Upper lobe of right lung (tissue), 1 donor: ENCODE data around the gene OPTC. TPM values are rescaled to one million over a fixed set of nuclear protein-coding genes. Genes with fewer than 3 reads are reported as not detected.

Experiments used
- ATAC-seq: fragments of 200-7000 bp; cut with Tn5 transposase; one replicate; pipeline ENCODE4 v1.9.1; 2020; ENCODE audit warnings: mild to moderate bottlenecking, moderate library complexity
- DNase-seq: peaks from one replicate; pipeline ENCODE4 v3.0.0-alpha.2; 2020
- H3K27ac ChIP-seq: fragments of 200-600 bp; one replicate; pipeline ENCODE4 v1.8.0; 2022
- H3K27me3 ChIP-seq: fragments of 200-600 bp; one replicate; pipeline ENCODE4 v1.8.0; 2022; ENCODE audit warnings: mild to moderate bottlenecking
- H3K36me3 ChIP-seq: fragments of 200-600 bp; one replicate; pipeline ENCODE4 v1.8.0; 2022
- H3K4me1 ChIP-seq: fragments of 200-600 bp; one replicate; pipeline ENCODE4 v1.8.0; 2022
- H3K4me3 ChIP-seq: fragments of 200-600 bp; one replicate; pipeline ENCODE4 v1.8.0; 2022; ENCODE audit warnings: mild to moderate bottlenecking
- H3K9me3 ChIP-seq: fragments of 200-600 bp; one replicate; pipeline ENCODE4 v1.8.0; 2022
- intact Hi-C: fragments of 100-400 bp; cut with DNase I; formaldehyde crosslinking; loops from one replicate; pipeline ENCODE4 v1.11.0; 2022
- total RNA-seq: library from RNA; stranded (reverse); fragmentation: NEBNext Ultra II Directional; extraction: Animal tissue kit (Norgen Biotek cat#: 25700); gene quantifications from one replicate; pipeline ENCODE4 v1.2.1, GENCODE V29; 2021
- TF ChIP-seq, protein P1 (sequence below): fragments of 200-600 bp; IDR thresholded peaks from one replicate; pipeline ENCODE4 v1.8.0; 2022; ENCODE audit warnings: antibody characterized with exemption
- donor health status: DM: no; HTN: yes; CAD: no; lungs with severe emphysema.

The OPTC gene
- total RNA-seq, 1 donor from 2014 or later, result not detected

DNA sequence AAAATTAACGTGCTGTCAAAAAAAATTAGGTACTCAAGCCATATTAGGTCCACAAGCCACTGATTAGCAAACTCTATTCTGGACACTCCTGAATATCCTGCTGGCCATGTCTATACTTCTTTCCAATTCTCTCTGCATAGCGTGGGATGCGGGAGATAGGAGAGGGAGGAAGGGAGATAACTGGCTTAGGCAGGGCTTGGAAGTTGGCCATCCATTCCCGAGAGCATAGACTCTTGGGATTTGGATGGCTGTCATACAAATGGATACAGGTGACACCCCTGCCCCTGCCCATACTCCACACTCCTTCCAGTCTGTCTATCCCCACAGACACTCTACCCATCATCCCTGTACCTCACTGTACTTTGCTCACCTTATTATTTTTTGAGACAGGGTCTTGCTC is 20.7 kb upstream of the OPTC start:
- no peaks in the 10 kb centered on the region for H3K36me3 ChIP-seq
- H3K9me3 ChIP-seq, result no peaks in the 10 kb centered on the region
- ATAC-seq (no peak), DNase-seq (peak; percentile 3)
- H3K4me1 ChIP-seq, result no peaks in the 10 kb centered on the region
- intact Hi-C loops, result no loop called here
- H3K4me3 ChIP-seq, result no peak overlapping the region
- no peak overlapping the region for H3K27ac ChIP-seq
- TF ChIP-seq, protein P1, sequence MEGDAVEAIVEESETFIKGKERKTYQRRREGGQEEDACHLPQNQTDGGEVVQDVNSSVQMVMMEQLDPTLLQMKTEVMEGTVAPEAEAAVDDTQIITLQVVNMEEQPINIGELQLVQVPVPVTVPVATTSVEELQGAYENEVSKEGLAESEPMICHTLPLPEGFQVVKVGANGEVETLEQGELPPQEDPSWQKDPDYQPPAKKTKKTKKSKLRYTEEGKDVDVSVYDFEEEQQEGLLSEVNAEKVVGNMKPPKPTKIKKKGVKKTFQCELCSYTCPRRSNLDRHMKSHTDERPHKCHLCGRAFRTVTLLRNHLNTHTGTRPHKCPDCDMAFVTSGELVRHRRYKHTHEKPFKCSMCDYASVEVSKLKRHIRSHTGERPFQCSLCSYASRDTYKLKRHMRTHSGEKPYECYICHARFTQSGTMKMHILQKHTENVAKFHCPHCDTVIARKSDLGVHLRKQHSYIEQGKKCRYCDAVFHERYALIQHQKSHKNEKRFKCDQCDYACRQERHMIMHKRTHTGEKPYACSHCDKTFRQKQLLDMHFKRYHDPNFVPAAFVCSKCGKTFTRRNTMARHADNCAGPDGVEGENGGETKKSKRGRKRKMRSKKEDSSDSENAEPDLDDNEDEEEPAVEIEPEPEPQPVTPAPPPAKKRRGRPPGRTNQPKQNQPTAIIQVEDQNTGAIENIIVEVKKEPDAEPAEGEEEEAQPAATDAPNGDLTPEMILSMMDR, result no peak
- H3K27me3 ChIP-seq, result no peaks in the 10 kb centered on the region

GRCh38 chr1:203473781-203474305 is 20.1 kb upstream of the OPTC start:
- Histone ChIP-seq H3K9me3 (no peaks in the 10 kb centered on the region), H3K27ac (no peak overlapping the region), H3K4me3 (no peak overlapping the region), H3K27me3 (no peaks in the 10 kb centered on the region), H3K4me1 (no peaks in the 10 kb centered on the region), H3K36me3 (no peaks in the 10 kb centered on the region)
- peak; percentile 22 for DNase-seq
- intact Hi-C loops, result no loop called here
- no peak for ATAC-seq
- TF ChIP-seq, protein P1, result no peak

GRCh38 chr1:203475012-203475981 is 18.7 kb upstream of the OPTC start, which contains the start of gene PRELP:
TSS of gene PRELP (plus strand) at chr1:203475806. CDS start at chr1:203483185, 7,379 bp downstream.
- Histone ChIP-seq H3K4me1 (peaks cover 3% of the 10 kb centered on the region), H3K36me3 (no peaks in the 10 kb centered on the region), H3K9me3 (no peaks in the 10 kb centered on the region), H3K27me3 (no peaks in the 10 kb centered on the region), H3K27ac (peak within 1 kb of the TSS; percentile 76), H3K4me3 (peak within 1 kb of the TSS; percentile 46)
- DNase-seq (no peak), ATAC-seq (peak; percentile 60)
- TF ChIP-seq, protein P1, result no peak
- intact Hi-C loops, result no loop called here

GRCh38 chr1:203476216-203476814 is 17.6 kb upstream of the OPTC start:
- DNase-seq (no peak), ATAC-seq (no peak)
- Histone ChIP-seq H3K27ac (peak overlapping the region; percentile 76), H3K4me1 (peaks cover 13% of the 10 kb centered on the region), H3K27me3 (no peaks in the 10 kb centered on the region), H3K9me3 (no peaks in the 10 kb centered on the region), H3K36me3 (no peaks in the 10 kb centered on the region), H3K4me3 (peak overlapping the region; percentile 46)
- intact Hi-C loops, result no loop called here
- TF ChIP-seq, protein P1, result no peak

GRCh38 chr1:203477748-203478147 is 16.2 kb upstream of the OPTC start:
- TF ChIP-seq, protein P1, result no peak
- no peak for ATAC-seq
- Histone ChIP-seq H3K9me3 (no peaks in the 10 kb centered on the region), H3K4me3 (peak overlapping the region; percentile 46), H3K4me1 (peaks cover 19% of the 10 kb centered on the region), H3K27me3 (no peaks in the 10 kb centered on the region), H3K27ac (peak overlapping the region; percentile 76), H3K36me3 (no peaks in the 10 kb centered on the region)
- DNase-seq, result no peak
- intact Hi-C loops, result no loop called here
